NOMO-1 (cell line): ENCODE measurements around the gene SLC25A13.

Experiments
- DNase-seq, 2 experiments: peaks; one replicate each; lab custom pipeline; 2025; ENCODE audit not compliant: unreplicated experiment in 2 of 2; lab: John Stamatoyannopoulos, UW

The SLC25A13 gene

DNA sequence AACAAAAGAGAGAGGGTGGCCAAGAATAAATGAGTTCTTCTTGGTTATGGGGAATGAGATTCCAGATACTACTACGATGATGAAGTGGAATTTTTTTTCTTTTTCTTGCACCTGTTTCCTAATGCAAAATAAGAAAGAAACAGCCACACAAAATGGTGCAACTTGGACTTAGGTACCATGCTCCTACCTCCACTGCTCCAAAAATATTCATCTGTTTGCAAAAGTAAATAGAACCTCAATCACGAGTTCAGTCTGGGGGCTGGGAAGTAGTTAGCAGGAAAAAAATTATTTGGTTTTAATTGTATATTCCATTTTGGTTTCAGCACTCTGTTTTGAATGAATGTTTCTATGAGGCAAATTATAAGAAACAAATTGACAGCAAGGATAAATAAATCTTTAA is 73.5 kb downstream of the SLC25A13 start:
- no peak for DNase-seq

DNA sequence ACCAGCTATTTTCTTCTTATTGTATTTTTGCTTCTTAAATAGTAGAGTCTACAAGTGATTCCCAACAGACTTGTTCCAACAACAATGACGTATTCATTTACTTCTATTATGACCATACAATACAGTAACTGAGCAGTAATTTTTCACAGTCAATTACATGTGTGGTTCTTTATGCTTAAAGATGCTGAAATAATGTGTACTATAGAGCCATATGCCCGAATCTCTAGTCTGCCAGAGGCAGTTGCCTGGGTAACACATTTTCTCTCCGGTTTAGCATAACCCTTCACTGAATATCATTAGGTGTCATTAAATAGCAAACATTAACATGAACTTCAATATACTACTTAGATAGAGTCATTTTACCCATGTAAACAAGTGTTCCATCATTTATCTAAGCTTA is 75.0 kb downstream of the SLC25A13 start:
- no peak for DNase-seq

DNA sequence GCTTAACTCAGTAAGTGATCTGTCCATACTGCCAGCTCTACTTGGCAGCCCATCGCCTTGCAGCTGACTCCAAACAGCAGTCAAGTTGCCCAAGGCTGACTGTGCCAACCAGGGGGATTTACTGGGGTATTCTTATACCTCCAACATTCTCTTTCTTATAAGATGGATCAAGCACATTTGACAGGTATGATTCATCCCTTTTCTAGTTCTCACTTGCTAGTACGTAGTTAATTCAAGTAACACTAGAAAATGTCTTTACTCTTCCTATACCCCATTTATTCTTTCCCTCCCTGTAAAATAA is 77.0 kb downstream of the SLC25A13 start:
- no peak for DNase-seq

DNA sequence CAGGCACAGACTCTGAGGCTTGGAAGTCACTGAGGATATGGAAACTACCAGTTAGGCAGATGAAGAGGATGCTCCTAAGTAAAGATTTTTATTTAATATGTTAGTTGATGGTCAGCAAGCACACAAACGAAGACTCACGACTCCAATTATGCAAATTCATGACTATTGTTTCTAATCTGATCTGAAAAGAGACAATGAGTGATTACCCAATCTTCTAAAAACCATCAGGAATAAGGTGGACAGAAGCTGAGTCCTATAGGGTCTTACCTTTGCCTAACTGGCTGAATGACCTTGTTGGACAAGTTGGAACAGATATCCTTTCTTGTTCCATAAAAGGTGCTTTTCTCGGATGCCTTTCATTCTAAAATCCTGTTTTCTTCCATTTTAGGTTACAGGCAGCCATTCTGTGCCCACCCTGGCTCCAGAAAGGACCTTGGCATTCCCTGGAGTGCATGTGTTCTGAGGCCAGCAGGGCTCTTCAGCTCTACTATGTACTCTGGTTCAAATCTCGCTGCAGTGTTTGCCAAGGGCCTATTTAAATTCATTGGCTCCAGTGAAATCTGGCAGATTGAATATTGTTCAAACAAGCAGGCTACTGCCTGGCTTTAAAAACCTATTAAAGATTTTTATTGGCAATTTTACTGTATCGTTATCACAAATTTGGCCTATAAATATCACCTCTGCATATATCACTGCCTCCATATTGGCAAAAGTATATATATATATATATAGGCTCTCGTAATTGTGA is 77.5 kb downstream of the SLC25A13 start:
- no peak for DNase-seq

DNA sequence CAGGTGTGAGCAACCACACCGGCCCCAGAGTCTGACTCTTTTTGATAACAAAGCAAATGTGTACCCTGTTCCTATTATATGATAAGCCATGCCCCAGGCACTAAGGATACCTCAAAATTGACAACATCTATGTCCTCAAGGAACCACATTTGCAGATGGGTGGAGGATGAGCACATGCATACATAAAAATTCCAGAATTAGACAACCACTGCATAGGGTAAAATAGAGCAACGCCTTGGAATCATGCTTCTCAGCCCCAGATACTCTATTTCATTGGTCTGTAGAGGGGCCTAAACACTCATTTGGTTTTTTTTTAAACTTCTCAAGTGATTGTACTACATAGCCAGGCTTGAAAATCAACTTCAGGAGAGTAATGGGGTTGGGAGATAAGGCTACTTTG is 78.7 kb downstream of the SLC25A13 start:
- no peak for DNase-seq

DNA sequence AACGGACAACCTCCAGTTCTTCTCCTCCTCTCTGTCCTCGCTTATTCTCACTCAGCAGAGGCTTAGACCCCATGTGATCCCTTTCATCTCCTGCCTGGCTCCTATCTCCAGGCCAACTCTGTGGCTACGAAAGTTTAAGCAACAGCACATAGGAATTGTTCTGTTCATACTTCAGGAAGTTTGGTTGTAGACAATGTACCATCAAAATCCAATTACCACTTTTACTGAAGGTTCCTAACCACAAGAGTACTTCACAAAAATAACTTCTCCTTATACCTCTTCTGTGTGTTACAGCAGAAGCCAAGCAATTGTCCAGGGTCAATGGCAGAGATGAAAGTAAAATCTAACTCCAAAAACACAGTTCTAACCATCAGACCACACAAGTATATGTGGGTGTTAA is 80.0 kb downstream of the SLC25A13 start:
- peak; percentile 75 to 98 for DNase-seq

DNA sequence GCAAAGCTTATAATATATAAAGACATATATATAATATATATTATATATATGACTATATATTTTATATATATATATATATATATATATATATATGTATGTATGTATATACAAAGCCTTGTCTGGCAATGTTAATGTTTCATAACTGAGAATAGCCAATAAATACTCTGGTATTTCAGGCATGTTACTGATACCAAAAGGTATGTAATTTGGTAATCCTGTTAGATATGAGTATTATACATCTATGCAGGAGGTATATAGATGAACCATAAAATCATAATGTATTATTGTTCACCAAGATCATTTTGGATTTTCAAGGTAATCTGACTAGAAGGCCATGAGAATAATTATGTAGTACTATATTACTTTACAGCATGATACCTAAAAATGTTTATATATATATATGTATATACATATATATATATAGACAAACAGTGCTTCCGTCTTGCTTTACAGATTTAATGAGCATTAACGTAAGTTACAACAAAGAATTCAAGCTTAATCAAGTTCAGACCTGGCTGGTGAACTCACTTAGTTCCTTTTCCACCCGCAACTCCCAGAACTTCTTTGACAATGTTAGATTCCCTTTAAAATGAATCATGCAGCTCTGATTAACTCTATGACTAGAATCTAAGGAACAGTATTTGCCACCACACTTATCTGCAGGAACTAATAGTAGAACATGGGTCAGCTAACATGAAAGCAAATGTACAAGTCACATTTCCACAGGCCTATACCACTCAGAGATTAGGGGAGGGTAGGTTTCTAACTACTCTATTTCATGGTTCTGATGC is 82.7 kb downstream of the SLC25A13 start:
- DNase-seq, result no peak

DNA sequence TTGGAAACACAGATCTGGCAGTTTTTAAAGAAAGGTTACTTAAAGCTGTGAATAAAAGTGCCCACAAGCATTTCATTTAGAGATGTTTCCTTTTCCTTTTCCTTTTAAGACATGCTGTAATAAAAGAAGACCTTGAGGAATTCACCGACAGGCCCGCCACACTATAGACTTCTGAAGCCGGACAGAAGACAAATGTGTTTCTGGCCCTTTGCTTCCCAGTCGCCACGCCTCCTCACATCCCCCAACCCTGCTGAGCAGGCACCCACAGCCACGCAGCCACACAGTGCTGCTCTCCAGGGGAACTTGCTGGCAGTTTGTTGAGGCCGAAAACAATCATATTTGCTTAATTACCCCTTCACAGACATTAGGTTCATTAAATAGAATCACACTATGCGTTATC is 83.4 kb downstream of the SLC25A13 start:
- no peak for DNase-seq

DNA sequence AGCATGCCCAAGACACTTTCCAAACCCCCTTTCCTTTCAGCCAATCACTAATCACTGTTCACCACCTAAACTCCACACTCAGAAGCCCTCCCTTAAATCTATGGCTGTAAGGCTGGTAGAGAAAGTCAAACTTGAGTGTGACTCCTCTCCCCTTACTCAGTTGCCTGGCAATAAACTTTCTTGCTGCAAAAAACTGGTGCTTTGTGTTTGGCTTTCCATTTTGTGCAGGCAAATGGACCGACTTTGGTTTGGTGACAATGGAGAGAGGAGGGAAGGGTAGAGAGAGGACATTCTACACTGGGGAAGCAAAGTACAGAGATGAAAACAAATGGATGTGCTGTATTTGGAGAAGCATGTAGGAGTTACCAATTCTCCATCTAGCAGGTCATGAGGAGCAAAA is 84.9 kb downstream of the SLC25A13 start:
- DNase-seq, result no peak

DNA sequence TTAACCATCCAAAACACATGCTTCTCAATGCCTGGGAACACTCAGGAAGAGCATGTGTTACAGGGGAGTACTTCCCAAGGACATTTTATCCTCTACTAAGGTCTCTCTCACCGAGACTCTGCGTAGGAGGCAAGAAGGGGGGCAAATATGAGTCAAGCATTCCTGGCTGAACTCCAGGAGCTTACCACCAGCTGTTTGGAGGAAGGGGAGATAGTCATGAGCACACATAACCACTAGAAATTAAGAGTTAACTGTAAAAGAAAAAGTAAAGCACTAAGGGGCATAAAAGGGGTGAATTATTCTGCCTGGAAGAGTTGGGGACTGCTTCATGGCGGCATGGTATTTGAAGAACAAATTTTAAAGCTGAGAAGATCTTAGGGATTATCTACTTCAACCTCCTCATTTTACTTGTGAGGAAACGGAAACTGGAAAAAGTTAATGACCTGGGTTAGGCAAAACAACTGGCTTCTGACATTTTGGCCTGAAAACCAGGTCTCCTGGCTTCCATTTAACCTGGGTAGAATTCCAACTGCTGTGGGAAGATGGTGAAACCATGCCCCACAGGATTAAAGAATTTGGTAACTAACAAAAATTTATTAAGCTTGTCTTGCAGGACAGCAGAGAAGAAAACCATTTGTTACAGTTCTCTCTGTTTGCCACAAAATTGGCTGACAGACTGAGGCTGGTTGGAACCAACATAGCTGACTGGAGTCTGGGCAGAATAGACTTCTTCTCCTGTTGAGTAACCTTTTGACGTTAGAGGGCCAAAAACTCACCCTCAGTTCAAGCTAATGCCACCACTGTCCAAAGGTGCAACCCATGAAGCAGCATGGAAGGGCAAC is 85.5 kb downstream of the SLC25A13 start:
- no peak for DNase-seq

DNA sequence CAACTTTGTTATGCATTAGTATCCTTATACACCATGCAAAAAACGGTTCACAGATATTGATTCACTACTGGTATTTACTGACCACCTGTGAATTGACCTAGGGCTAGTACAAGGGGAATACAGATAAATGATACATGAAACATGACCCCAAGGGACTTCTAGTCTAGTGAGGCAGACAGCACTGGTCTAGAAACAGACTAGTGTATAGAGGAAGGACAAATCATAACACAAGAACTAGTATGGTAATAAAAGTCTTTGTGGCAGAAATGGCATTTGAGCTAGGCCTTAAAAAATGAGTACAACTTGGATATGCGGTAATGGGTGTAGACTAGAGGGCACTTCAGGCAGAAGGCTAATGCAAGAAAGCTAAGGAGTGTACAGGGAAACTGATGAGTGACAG is 86.6 kb downstream of the SLC25A13 start:
- no peak for DNase-seq

DNA sequence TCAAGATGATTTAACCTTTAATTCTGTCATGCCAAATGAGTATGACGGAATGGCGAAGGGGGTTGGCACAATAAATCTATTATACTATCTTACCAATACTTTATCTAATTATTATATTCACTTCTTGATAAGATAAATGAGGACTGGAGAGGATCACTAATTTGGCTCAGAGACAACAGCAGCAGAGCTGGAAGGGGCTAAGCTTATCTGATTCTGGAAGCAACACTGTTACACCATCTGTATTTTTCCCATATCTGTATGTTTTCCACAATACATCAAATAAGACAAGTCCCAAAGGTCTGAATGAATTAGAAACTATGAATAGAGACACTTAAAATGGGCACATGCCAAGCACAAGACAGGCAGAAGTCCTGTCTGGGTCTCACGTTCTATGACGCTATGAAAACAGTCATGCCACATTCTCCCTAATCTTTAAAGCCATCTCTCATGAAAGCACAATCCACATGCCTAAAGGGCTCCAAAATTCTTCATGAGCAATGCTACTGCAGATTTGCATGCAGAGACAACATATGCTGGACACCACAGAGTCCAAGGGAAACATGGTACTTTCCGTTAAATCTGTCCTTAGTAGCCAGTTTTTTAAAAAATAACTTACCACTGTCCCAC is 88.3 kb downstream of the SLC25A13 start:
- no peak for DNase-seq

DNA sequence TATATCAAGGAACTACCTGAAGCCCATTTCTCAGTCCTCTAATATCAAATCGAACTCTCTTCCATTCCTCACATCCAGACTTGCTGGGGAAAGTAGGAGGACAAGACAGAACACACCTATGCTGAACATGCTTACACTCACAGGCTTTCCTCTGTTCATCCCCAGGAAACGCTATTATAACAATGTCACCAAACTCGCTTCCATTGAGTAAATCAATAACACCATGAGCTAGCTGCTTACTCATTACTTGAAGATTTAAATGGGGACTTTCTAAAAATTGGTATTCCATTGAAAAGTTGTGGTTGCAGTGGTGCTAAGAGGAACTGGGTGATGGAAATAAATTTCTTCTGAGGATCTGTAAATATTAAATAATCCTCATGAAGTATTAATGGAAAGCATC is 88.8 kb downstream of the SLC25A13 start:
- no peak for DNase-seq

DNA sequence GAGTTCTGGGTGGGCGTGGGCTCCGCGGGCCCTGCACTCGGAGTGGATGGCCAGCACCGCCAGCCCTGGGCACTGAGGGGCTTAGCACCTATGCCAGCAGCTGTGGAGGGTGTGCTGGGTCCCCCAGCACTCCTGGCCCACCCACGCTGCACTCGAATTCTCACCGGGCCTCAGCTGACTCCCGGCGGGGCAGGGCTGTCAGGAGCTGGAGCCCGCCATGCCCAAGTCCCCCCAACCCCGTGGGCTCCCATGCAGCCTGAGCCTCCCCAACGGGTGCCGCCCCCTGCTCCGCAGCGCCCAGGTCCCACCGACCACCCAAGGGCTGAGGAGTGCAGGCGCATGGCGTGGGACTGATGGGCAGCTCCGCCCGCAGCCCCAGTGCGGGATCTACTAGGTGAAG is 93.1 kb downstream of the SLC25A13 start:
- DNase-seq, result no peak

DNA sequence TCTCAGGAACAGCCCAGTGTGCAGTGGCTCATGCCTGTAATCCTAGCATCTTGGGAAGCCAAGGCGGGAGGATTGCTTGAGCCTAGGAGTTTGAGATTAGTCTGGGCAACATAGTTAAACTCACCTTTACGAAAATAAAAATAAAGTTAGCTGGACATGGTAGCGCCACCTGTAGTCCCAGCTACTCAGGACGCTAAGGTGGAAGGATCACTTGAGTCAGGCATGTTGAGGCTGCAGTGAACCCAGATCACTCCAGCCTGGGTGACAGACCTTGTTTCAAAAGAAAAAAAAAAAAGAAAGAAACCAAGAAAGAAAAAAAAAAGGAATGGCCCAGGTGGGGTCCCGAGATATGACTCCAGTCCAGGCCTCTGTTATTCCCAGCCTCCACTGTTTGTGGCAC is 96.6 kb downstream of the SLC25A13 start:
- no peak for DNase-seq

DNA sequence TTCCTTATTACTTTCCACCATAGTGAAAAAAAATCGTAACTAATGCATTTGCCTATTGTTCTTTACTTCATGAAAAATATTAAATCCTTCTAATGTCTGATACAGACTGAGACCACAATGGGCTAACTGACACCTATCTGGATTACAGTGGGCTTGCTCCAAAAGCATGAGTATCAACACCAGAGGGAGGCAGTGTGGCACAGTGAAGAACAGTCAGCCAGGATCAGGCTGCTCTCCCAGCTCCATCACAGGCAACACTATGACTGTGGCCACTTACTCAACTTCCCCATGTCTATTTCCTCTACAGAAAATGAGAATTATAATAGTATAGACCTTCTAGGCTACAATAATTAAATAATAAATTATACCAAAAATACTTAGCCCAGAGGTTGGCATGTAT is 97.2 kb downstream of the SLC25A13 start:
- DNase-seq, result peak; percentile 55 to 87

DNA sequence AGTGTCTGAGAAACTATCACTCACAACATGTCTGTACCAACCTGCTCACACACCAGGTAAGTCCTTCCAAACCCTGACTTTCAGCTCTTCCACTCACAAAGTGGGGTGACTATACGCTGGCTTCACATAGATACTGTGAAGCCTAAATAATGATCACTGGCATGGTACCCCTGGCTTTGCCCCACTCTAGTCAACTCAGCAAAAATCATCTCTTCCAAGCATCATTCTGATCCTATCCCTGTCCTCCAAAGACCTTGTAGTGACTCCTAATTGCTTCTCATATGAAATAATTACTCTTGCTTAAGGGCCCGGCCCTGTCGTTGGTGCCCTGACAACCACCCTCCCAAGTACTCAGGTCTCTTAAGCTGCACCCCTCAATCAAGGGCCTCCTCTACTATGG is 97.8 kb downstream of the SLC25A13 start:
- DNase-seq, result no peak

DNA sequence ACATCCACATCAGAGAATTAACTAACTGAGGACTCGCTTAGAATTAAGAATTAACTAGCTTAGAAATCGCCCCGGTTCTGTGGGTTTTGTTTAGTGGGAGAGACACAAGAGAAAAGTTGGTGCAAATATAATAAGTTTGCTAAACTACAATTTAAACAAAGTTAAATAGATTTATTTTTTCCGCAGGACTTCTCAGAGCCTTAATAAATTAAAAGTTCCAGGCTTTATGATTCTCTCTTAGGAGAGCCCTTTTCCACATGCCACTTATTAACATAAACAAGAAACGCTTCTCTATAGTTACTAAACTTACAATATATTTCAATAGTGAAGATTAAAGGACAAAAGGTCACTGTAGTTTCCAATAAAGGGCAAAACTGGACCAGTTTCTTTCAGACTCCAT is 100.0 kb downstream of the SLC25A13 start:
- no peak for DNase-seq

DNA sequence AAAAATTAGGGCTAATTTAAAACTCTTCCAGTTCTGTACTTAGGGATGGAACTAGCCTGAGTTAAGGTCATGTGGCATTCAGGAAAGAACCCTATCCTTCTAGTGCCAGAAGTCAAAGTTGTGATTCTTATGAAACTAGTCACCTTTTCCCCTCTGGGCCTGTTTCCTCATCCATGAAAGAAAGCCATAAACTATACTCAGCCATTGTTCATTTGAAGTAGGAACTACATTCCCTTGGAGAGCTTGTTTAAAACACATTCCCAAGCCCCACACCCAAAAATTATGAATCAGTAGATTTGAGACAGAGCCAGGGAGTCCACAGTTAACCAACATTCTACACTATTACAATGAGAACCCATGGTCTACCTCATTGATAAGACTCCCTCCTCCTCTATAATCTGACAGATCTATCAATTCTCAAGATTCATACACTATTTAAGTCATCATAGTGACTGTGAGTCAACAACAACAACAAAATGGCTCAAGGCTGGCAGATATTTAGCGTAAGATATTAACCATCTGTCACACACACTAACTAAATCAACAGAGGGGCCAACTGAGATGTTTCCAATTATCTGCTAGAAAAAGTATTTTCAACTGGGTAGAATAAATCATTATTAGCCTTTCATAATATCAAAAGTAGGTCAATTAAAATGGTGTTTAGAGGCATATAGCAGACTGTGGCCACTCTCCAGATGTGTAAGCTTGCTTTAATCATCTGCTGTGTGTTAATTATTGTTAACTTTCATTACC is 102.3 kb downstream of the SLC25A13 start:
- no peak for DNase-seq

DNA sequence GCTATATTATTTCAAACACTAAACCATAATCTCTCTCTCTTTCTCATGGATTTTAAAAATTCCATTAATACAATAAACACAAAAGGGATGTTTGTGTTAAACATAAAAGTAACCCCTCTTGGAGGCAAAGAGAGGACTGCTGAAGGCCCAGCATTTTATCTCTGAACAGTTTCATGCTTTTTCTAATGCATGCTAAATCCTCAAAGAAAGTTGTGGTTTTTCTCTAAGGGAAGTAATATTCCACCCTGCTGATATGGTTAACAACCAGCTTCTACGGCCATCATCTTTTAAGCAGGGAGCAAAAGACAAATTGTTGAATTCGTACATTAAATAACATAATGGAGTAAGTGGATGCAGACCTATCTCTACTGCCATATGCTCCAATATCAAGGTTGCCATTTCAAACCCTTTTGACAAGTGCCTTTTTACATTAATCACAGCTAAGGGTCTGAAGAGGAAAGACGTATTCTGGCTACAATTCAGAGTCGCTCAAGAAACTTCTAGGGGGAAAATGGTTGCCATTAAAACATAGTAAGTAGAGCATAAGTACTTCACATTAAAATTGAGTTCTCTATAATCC is 103.1 kb downstream of the SLC25A13 start:
- DNase-seq, result no peak
